ENCODE results near the gene RAB11A. TPM values are rescaled to one million over a fixed set of nuclear protein-coding genes. Genes with fewer than 3 reads are reported as not detected.

Gene RAB11A
- total and polyA plus RNA-seq, 9 of the 15 experiments (the other 6 are each of a cell fraction or from before 2014, with no cell fraction given): 129 to 369 (median 245) TPM

GRCh38 chr15:65901336-65901735 is 32.0 kb downstream of the RAB11A start:
- no peak for TF ChIP-seq ZBTB26 (CRISPR knock-in tag; IDR thresholded peaks at IDR 0.05)
- TF ChIP-seq, protein P1, sequence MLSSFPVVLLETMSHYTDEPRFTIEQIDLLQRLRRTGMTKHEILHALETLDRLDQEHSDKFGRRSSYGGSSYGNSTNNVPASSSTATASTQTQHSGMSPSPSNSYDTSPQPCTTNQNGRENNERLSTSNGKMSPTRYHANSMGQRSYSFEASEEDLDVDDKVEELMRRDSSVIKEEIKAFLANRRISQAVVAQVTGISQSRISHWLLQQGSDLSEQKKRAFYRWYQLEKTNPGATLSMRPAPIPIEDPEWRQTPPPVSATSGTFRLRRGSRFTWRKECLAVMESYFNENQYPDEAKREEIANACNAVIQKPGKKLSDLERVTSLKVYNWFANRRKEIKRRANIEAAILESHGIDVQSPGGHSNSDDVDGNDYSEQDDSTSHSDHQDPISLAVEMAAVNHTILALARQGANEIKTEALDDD (IDR thresholded peaks at IDR 0.05): peak; percentile 27; the same call in 1 of the 2 replicates
- Histone ChIP-seq H2AFZ (ENCODE audit: low read depth, low read length) (no peak overlapping the region), H3K27ac (ENCODE audit: extremely low read depth, low read depth, low read length) (no peak overlapping the region), H3K79me2 (ENCODE audit: control insufficient read depth, insufficient read depth, low read length) (peaks cover 3% of the 10 kb centered on the region; the same call in 1 of the 3 replicates), H3K9ac (ENCODE audit: insufficient read depth in 1 of 2, low read depth in 2 of 2, low read length in 2 of 2) (no peak overlapping the region), H3K9me1 (ENCODE audit: control insufficient read depth, insufficient read depth, low read length) (no peaks in the 10 kb centered on the region), H3K9me3 (replicated peaks; ENCODE audit: control insufficient read depth, insufficient read depth, low read depth, low read length) (no peaks in the 10 kb centered on the region), H3K4me2 (ENCODE audit: insufficient read depth, low read length) (no peak overlapping the region), H3K27me3 (ENCODE audit: control insufficient read depth in 2 of 2, insufficient read depth in 2 of 2, low read length in 2 of 2) (no peaks in the 10 kb centered on the region), H3K4me1 (replicated peaks in 1 of 2; ENCODE audit: control insufficient read depth in 2 of 2, insufficient read depth in 2 of 2, low read length in 2 of 2) (peaks cover 6 to 43% of the 10 kb centered on the region in 2 experiments), H4K20me1 (replicated peaks; ENCODE audit: control insufficient read depth, insufficient read depth, low read length) (peaks cover 4% of the 10 kb centered on the region; the same call in 1 of the 2 replicates), H3K36me3 (ENCODE audit: control insufficient read depth, insufficient read depth, low read length) (peaks cover 85% of the 10 kb centered on the region), H3K4me3 (no peak overlapping the region)
- BruUV-seq (replicated peaks): no TSS peak
- CTCF ChIA-PET (ENCODE audit: low intra/inter-chr PET ratio): no interaction called here
- DNase-seq (ENCODE audit: extremely low read depth in 1 of 4, low spot score in 3 of 4) (peak in 2 of 4 experiments; percentile 15 to 33), FAIRE-seq (no peak), ATAC-seq (0 out of 3 replicates have a peak, but pooled peaks have one; percentile 22)
- WGBS (ENCODE audit: insufficient coverage, low coverage, missing lambda C conversion rate): 6% methylated on average over 2 of the region's 2 CpGs
- in situ Hi-C loops (cut with MboI): no loop called here
- POLR2A ChIA-PET: interaction anchor here (0.9 to 1.2 kb wide), 4 partner anchors 9 to 56 kb away, joined by 3 to 4 read pairs (median 3); partner anchors contain the start of gene RAB11A
- intact Hi-C loops (cut with micrococcal nuclease): no loop called here

GRCh38 chr15:65901836-65902235 is 32.5 kb downstream of the RAB11A start:
- H3K9ac ChIP-seq (ENCODE audit: insufficient read depth in 1 of 2, low read depth in 2 of 2, low read length in 2 of 2): no peak overlapping the region
- H3K27ac ChIP-seq (ENCODE audit: extremely low read depth, low read depth, low read length): peak overlapping the region; percentile 21; the same call in 1 of the 3 replicates
- DNase-seq (ENCODE audit: extremely low read depth in 1 of 4, low spot score in 3 of 4) (no peak), ATAC-seq (no peak), FAIRE-seq (no peak)
- H2AFZ ChIP-seq (ENCODE audit: low read depth, low read length): no peak overlapping the region
- H3K9me3 ChIP-seq (replicated peaks; ENCODE audit: control insufficient read depth, insufficient read depth, low read depth, low read length): no peaks in the 10 kb centered on the region
- no peaks in the 10 kb centered on the region for H3K27me3 ChIP-seq (ENCODE audit: control insufficient read depth in 2 of 2, insufficient read depth in 2 of 2, low read length in 2 of 2)
- no peak for TF ChIP-seq ZC3H4 (CRISPR knock-in tag; IDR thresholded peaks at IDR 0.05; ENCODE audit: borderline replicate concordance)
- no peak for TF ChIP-seq ZNF785 (CRISPR knock-in tag; IDR thresholded peaks at IDR 0.05)
- TF ChIP-seq MYC (IDR thresholded peaks at IDR 0.05; ENCODE audit: low read depth, low read length): no peak
- TF ChIP-seq MYC (CRISPR knock-in tag; IDR thresholded peaks at IDR 0.05; ENCODE audit: borderline replicate concordance, low read depth): no peak
- no peak for TF ChIP-seq ZNF717 (CRISPR knock-in tag; IDR thresholded peaks at IDR 0.05)
- TF ChIP-seq KDM2B (CRISPR knock-in tag; IDR thresholded peaks at IDR 0.05): no peak
- TF ChIP-seq JUND (IDR thresholded peaks at IDR 0.05; ENCODE audit: borderline replicate concordance, low read depth, low read length): no peak
- no peak for TF ChIP-seq JUND (tag; IDR thresholded peaks at IDR 0.05; ENCODE audit: borderline replicate concordance, low read depth, low read length)
- H3K4me3 ChIP-seq: no peak overlapping the region
- H3K9me1 ChIP-seq (ENCODE audit: control insufficient read depth, insufficient read depth, low read length): no peaks in the 10 kb centered on the region
- intact Hi-C loops (cut with micrococcal nuclease) (no loop called here), in situ Hi-C loops (cut with MboI) (no loop called here)
- peaks cover 4% of the 10 kb centered on the region; the same call in 1 of the 2 replicates for H4K20me1 ChIP-seq (replicated peaks; ENCODE audit: control insufficient read depth, insufficient read depth, low read length)
- H3K4me1 ChIP-seq (replicated peaks in 1 of 2; ENCODE audit: control insufficient read depth in 2 of 2, insufficient read depth in 2 of 2, low read length in 2 of 2): peaks cover 6 to 43% of the 10 kb centered on the region in 2 experiments
- peaks cover 3% of the 10 kb centered on the region; the same call in 1 of the 3 replicates for H3K79me2 ChIP-seq (ENCODE audit: control insufficient read depth, insufficient read depth, low read length)
- H3K4me2 ChIP-seq (ENCODE audit: insufficient read depth, low read length): no peak overlapping the region
- POLR2A ChIA-PET: interaction anchor here (1.0 to 1.2 kb wide), 3 partner anchors 8 to 32 kb away, joined by 3 to 4 read pairs (median 3); partner anchors contain the start of gene RAB11A
- BruUV-seq (replicated peaks): no TSS peak
- H3K36me3 ChIP-seq (ENCODE audit: control insufficient read depth, insufficient read depth, low read length): peaks cover 85% of the 10 kb centered on the region
- CTCF ChIA-PET (ENCODE audit: low intra/inter-chr PET ratio): no interaction called here
- whole genome bisulfite sequencing (ENCODE audit: insufficient coverage, low coverage, missing lambda C conversion rate): 30% methylated on average over 3 of the region's 3 CpGs

All from K562 (cell line).